Measurements from ENCODE around the gene PTGFRN. TPM values are rescaled to one million over a fixed set of nuclear protein-coding genes. Genes with fewer than 3 reads are reported as not detected.

PTGFRN gene
- total and polyA plus RNA-seq, 2 of the 8 experiments (the other 6 are each of a cell fraction or from before 2014, with no cell fraction given): 13.0 to 32.6 TPM

- no peak for FAIRE-seq
- Histone ChIP-seq H3K4me2 (ENCODE audit: insufficient read depth in 1 of 2, low read depth in 2 of 2, low read length in 2 of 2) (no peak overlapping the region), H3K4me1 (replicated peaks in 1 of 4; ENCODE audit: control insufficient read depth in 3 of 4, insufficient read depth in 4 of 4, low read length in 3 of 4) (no peaks in the 10 kb centered on the region; a peak in 1 of 7 replicates), H2BK5ac (ENCODE audit: low read depth, low read length) (peak overlapping the region; percentile 49; the same call in 1 of the 2 replicates), H3K27me3 (replicated peaks in 1 of 4; ENCODE audit: control insufficient read depth in 3 of 4, extremely low read depth in 1 of 4, insufficient read depth in 3 of 4, low read length in 3 of 4) (no peaks in the 10 kb centered on the region), H2BK20ac (ENCODE audit: low read length) (no peak overlapping the region), H4K20me1 (replicated peaks in 1 of 2; ENCODE audit: control insufficient read depth in 1 of 2, insufficient read depth in 2 of 2, low read length in 2 of 2) (no peaks in the 10 kb centered on the region), H4K91ac (replicated peaks; ENCODE audit: insufficient read length, low read length) (no peak overlapping the region), H3K23ac (ENCODE audit: insufficient read length) (no peak overlapping the region), H3K18ac (ENCODE audit: extremely low read depth, low read length) (no peak overlapping the region; the same call in 1 of the 2 replicates), H2BK15ac (ENCODE audit: low read length) (0 out of 2 replicates have a peak overlapping the region, but pooled peaks have one; percentile 46), H3K36me3 (ENCODE audit: control insufficient read depth in 2 of 4, insufficient read depth in 4 of 4, low read length in 3 of 4) (no peaks in the 10 kb centered on the region), H2BK120ac (replicated peaks; ENCODE audit: low read depth, low read length) (no peak overlapping the region), H4K8ac (ENCODE audit: extremely low read depth, insufficient read depth, low read length) (no peak overlapping the region), H4K5ac (ENCODE audit: insufficient read length, low read depth, low read length) (no peak overlapping the region), H3K4me3 (ENCODE audit: extremely low read depth in 1 of 4, insufficient read depth in 2 of 4, low read depth in 3 of 4, low read length in 4 of 4) (no peak overlapping the region), H3K27ac (ENCODE audit: low read depth, low read length) (no peak overlapping the region), H2AK5ac (ENCODE audit: low read depth, low read length) (no peak overlapping the region), H3K9ac (replicated peaks in 1 of 4; ENCODE audit: extremely low read depth in 1 of 4, low read depth in 3 of 4, low read length in 3 of 4) (no peak overlapping the region), H3K4ac (replicated peaks; ENCODE audit: insufficient read length, low read depth, low read length) (no peak overlapping the region), H3K9me3 (ENCODE audit: insufficient read depth in 2 of 2, low read depth in 1 of 2, low read length in 1 of 2) (no peaks in the 10 kb centered on the region), H3K14ac (ENCODE audit: insufficient read length) (no peak overlapping the region), H3K79me1 (ENCODE audit: low read depth, low read length) (no peaks in the 10 kb centered on the region), H3K23me2 (ENCODE audit: low read depth, low read length) (no peaks in the 10 kb centered on the region), H2BK12ac (ENCODE audit: low read depth, low read length) (0 out of 2 replicates have a peak overlapping the region, but pooled peaks have one; percentile 39), H3K56ac (replicated peaks; ENCODE audit: insufficient read length, low read depth, low read length) (no peak overlapping the region), H3K79me2 (ENCODE audit: control insufficient read depth in 1 of 2, insufficient read depth in 2 of 2, low read length in 2 of 2) (no peaks in the 10 kb centered on the region), H2AFZ (ENCODE audit: low read length) (peak overlapping the region; percentile 92)
- WGBS, 2 experiments (ENCODE audit: extremely low coverage in 1 of 2, insufficient coverage in 1 of 2, insufficient read length in 1 of 2, insufficient replicate concordance in 2 of 2, low coverage in 1 of 2, low lambda C conversion rate in 2 of 2, missing lambda C conversion rate in 1 of 2): 84% methylated on average over 5 of the region's 5 CpGs; no CpG with 5 or more reads in 1 of the 2 experiments
- TF ChIP-seq CHD1 (IDR thresholded peaks at IDR 0.05; ENCODE audit: low read depth, low read length): no peak
- 0 out of 2 replicates have a peak, but pooled peaks have one; percentile 17 for TF ChIP-seq YY1 (IDR thresholded peaks at IDR 0.05; ENCODE audit: low read depth, low read length)
- ChIA-PET CTCF (ENCODE audit: partially characterized antibody) (interaction anchor here (0.8 kb wide), 2 partner anchors 14 to 44 kb away, joined by 3 to 4 read pairs; no protein-coding TSS in a partner anchor), POLR2A (ENCODE audit: partially characterized antibody) (no interaction called here)
- DNase-seq (ENCODE audit: low read depth in 1 of 2, low spot score in 2 of 2): no peak
These were observed 18.2 kb upstream of the PTGFRN start for GRCh38 chr1:116891396-116892079.

Measured in H1 (cell line).